ENCODE results near the gene CRYBB2.
"Not testable (repeated sequence)": the region's sequence is repeated elsewhere in the genome, so short reads cannot be mapped to it uniquely, and the experiment has no call there.

The CRYBB2 gene

GRCh38 chr22:25233706-25234105 lies 14.3 kb downstream of the CRYBB2 start:
- not testable (repeated sequence) for DNase-seq (ENCODE audit: low read depth in 2 of 2)

- peak; percentile 73 to 74 for DNase-seq (ENCODE audit: low read depth in 2 of 2)
These were observed 16.3 kb downstream of the CRYBB2 start for GRCh38 chr22:25235547-25236290.

GRCh38 chr22:25236417-25236816 lies 17.0 kb downstream of the CRYBB2 start:
- DNase-seq (ENCODE audit: low read depth in 2 of 2), result no peak

- DNase-seq (ENCODE audit: low read depth in 2 of 2), result no peak
These were observed 18.1 kb downstream of the CRYBB2 start for GRCh38 chr22:25237503-25237902.

DNA sequence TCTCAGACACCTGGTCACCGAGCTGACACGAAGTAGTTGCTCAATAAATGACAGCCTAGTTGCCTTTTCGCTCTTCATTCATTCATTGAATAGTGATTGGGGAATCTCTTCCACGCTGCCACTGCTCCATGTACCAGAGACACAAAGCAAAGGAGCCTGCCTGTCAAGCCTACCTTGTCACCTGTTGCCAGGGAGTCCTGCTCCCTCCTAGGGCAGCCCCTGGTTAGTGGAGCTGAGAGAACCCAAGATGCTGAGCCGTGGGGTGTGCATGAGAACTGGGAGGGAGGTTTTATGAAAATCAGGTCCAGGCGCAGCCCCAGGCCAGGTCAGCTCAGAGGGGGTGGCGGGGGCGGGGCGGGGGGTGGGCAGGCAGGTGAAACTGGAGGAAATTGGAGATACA lies 18.6 kb downstream of the CRYBB2 start:
- not testable (repeated sequence) for DNase-seq (ENCODE audit: low read depth in 2 of 2)

- DNase-seq (ENCODE audit: low read depth in 2 of 2), result not testable (repeated sequence)
These were observed 35.7 kb downstream of the CRYBB2 start for GRCh38 chr22:25255169-25255568.

DNA sequence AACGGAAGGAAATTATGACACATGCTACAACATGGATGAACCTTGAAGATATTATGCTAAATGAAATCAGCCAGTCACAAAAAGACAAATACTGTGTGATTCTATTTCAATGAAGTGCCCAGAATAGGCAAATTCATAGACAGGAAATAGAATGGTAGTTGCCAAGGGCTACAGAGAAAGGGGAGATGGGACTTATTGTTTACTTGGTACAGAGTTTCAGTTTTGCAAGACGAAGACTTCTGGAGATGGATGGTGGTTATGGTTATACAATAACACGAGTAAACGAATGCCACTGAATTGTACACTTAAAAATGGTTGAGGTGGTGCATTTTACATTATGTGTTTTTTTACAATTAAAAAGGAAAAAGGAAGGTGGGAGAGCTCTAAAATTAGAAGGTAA lies 48.1 kb downstream of the CRYBB2 start:
- not testable (repeated sequence) for DNase-seq (ENCODE audit: low read depth in 2 of 2)

GRCh38 chr22:25268902-25269301 lies 49.5 kb downstream of the CRYBB2 start:
- DNase-seq (ENCODE audit: low read depth in 2 of 2), result not testable (repeated sequence)

GRCh38 chr22:25270061-25270460 lies 50.6 kb downstream of the CRYBB2 start:
- not testable (repeated sequence) for DNase-seq (ENCODE audit: low read depth in 2 of 2)

GRCh38 chr22:25273231-25273630 lies 53.8 kb downstream of the CRYBB2 start:
- not testable (repeated sequence) for DNase-seq (ENCODE audit: low read depth in 2 of 2)

- DNase-seq (ENCODE audit: low read depth in 2 of 2), result not testable (repeated sequence)
These were observed 54.5 kb downstream of the CRYBB2 start for GRCh38 chr22:25273928-25274327.

- not testable (repeated sequence) for DNase-seq (ENCODE audit: low read depth in 2 of 2)
These were observed 60.7 kb downstream of the CRYBB2 start for GRCh38 chr22:25280118-25280517.

Data from stimulated activated CD4-positive, alpha-beta T cell treated with anti-CD3 and anti-CD28 coated beads, Interleukin-4, amount 100 ng/mL, for 48 hours (primary cell).